Retinal pigment epithelial cell (primary cell): ENCODE measurements around the gene TMEM106B.
"Not testable (repeated sequence)": the region's sequence is repeated elsewhere in the genome, so short reads cannot be mapped to it uniquely, and the experiment has no call there.

ENCODE experiments used
- DNase-seq: peaks from one replicate; pipeline ENCODE4 v3.0.0-alpha.2; 2010; ENCODE audit warnings: low read depth
- H3K4me3 ChIP-seq: 2 replicates; pipeline ENCODE4 v1.5.1; 2011; ENCODE audit warnings: mild to moderate bottlenecking, low read length, control low read depth, moderate library complexity
- CTCF ChIP-seq: conservative IDR thresholded peaks from 2 replicates; pipeline ENCODE4 v1.5.1; 2011; ENCODE audit warnings: low read depth, low read length, control low read depth, inconsistent platforms

The TMEM106B gene

GRCh38 chr7:12211054-12211710 is at the start of gene TMEM106B:
Gene TMEM106B (plus strand): TSS chr7:12211294. CDS start chr7:12214811, 3,517 bp downstream.
- no peak for TF ChIP-seq CTCF
- peak within 1 kb of the TSS; percentile 80 for H3K4me3 ChIP-seq

GRCh38 chr7:12162415-12163113 is 48.5 kb upstream of the TMEM106B start:
- peak; percentile 28 for DNase-seq
- H3K4me3 ChIP-seq, result no peak overlapping the region
- no peak for TF ChIP-seq CTCF

More at GRCh38 chr7:12211054-12211710, at the start of gene TMEM106B:
- DNase-seq, result peak; percentile 77

GRCh38 chr7:12168065-12168464 is 43.0 kb upstream of the TMEM106B start:
- not testable (repeated sequence) for DNase-seq, H3K4me3 ChIP-seq

- not testable (repeated sequence) for DNase-seq, H3K4me3 ChIP-seq
Observed at GRCh38 chr7:12169981-12170820, 40.9 kb upstream of the TMEM106B start.

GRCh38 chr7:12173671-12174070 is 37.4 kb upstream of the TMEM106B start:
- no peak for DNase-seq
- TF ChIP-seq CTCF, result no peak

GRCh38 chr7:12174931-12175330 is 36.2 kb upstream of the TMEM106B start:
- no peak for TF ChIP-seq CTCF
- no peak overlapping the region for H3K4me3 ChIP-seq
- DNase-seq, result no peak

More at GRCh38 chr7:12173671-12174070, 37.4 kb upstream of the TMEM106B start:
- no peak overlapping the region for H3K4me3 ChIP-seq

- no peak for TF ChIP-seq CTCF
- no peak for DNase-seq
- H3K4me3 ChIP-seq, result no peak overlapping the region
Observed at GRCh38 chr7:12178317-12178716, 32.8 kb upstream of the TMEM106B start.

GRCh38 chr7:12194426-12194825 is 16.7 kb upstream of the TMEM106B start:
- no peak for DNase-seq
- H3K4me3 ChIP-seq, result no peak overlapping the region
- TF ChIP-seq CTCF, result no peak
